Neural progenitor cell (in vitro differentiated cells): ENCODE measurements around the gene C11orf54. TPM values are rescaled to one million over a fixed set of nuclear protein-coding genes. Genes with fewer than 3 reads are reported as not detected.

ENCODE experiments used
- DNase-seq: peaks from one replicate; pipeline ENCODE4 v3.0.0-alpha.2; 2016; ENCODE audit warnings: low spot score
- H2AFZ ChIP-seq: fragments of 200-600 bp; sonication (generic); replicated peaks from 2 replicates; pipeline ENCODE4 v1.6.1; 2016; ENCODE audit warnings: antibody characterized with exemption
- H3F3A ChIP-seq: fragments of 200-600 bp; sonication (generic); 2 replicates; pipeline ENCODE4 v1.6.1; 2016; ENCODE audit warnings: antibody characterized with exemption, low read depth
- H3K27ac ChIP-seq: fragments of 200-600 bp; sonication (generic); 2 replicates; pipeline ENCODE4 v1.5.1; 2016; ENCODE audit warnings: mild to moderate bottlenecking
- H3K27me3 ChIP-seq: fragments of 200-600 bp; sonication (generic); 2 replicates; pipeline ENCODE4 v1.6.1; 2016; ENCODE audit warnings: mild to moderate bottlenecking, moderate library complexity
- H3K36me3 ChIP-seq: fragments of 200-600 bp; sonication (generic); 2 replicates; pipeline ENCODE4 v1.5.1; 2016
- H3K4me1 ChIP-seq: fragments of 200-600 bp; sonication (generic); 2 replicates; pipeline ENCODE4 v1.6.1; 2016; ENCODE audit warnings: mixed run types
- H3K4me2 ChIP-seq: fragments of 200-600 bp; sonication (generic); 2 replicates; pipeline ENCODE4 v1.6.1; 2016
- H3K4me3 ChIP-seq: fragments of 200-600 bp; sonication (generic); 2 replicates; pipeline ENCODE4 v1.5.1; 2016
- H3K79me2 ChIP-seq: fragments of 200-600 bp; sonication (generic); 2 replicates; pipeline ENCODE4 v1.6.1; 2016; ENCODE audit warnings: low read depth
- H3K9ac ChIP-seq: fragments of 200-600 bp; sonication (generic); 2 replicates; pipeline ENCODE4 v1.6.1; 2016
- H3K9me3 ChIP-seq: fragments of 200-600 bp; sonication (generic); 2 replicates; pipeline ENCODE4 v1.5.1; 2016; ENCODE audit warnings: low read depth
- H4K20me1 ChIP-seq: fragments of 200-600 bp; sonication (generic); 2 replicates; pipeline ENCODE4 v1.6.1; 2016; ENCODE audit warnings: low read depth
- H3K27ac Mint-ChIP-seq: 3 replicates; pipeline ENCODE4 v1.8.0; 2021; ENCODE audit warnings: mixed read lengths
- H3K27me3 Mint-ChIP-seq: 2 replicates; pipeline ENCODE4 v1.8.0; 2022; ENCODE audit warnings: low read depth, mild to moderate bottlenecking, inconsistent platforms, moderate library complexity, mixed read lengths; ENCODE audit not compliant: insufficient read depth
- H3K36me3 Mint-ChIP-seq: 3 replicates; pipeline ENCODE4 v1.8.0; 2021; ENCODE audit warnings: mixed read lengths
- H3K4me1 Mint-ChIP-seq: 3 replicates; pipeline ENCODE4 v1.8.0; 2021; ENCODE audit warnings: mixed read lengths
- H3K4me3 Mint-ChIP-seq: 3 replicates; pipeline ENCODE4 v1.8.0; 2021; ENCODE audit warnings: mild to moderate bottlenecking, moderate library complexity, mixed read lengths
- H3K9me3 Mint-ChIP-seq: 3 replicates; pipeline ENCODE4 v1.8.0; 2020; ENCODE audit warnings: mixed read lengths
- CTCF ChIP-seq: fragments of 200-600 bp; sonication (generic); IDR thresholded peaks from 2 replicates; pipeline ENCODE4 v1.5.1; 2017; ENCODE audit warnings: antibody characterized with exemption, mild to moderate bottlenecking
- EZH2 ChIP-seq: fragments of 200-600 bp; sonication (generic); IDR thresholded peaks from 2 replicates; pipeline ENCODE4 v1.6.1; 2017; ENCODE audit warnings: antibody characterized with exemption, mild to moderate bottlenecking, moderate library complexity
- EZH2phosphoT487 ChIP-seq: fragments of 200-600 bp; sonication (generic); IDR thresholded peaks from 2 replicates; pipeline ENCODE4 v1.6.1; 2017; ENCODE audit warnings: antibody characterized with exemption
- total RNA-seq: library from RNA; depleted of rRNA; stranded (reverse); fragments of >200 nt; gene quantifications from 2 replicates; pipeline ENCODE4 v1.2.3, GENCODE V29; 2015; ENCODE audit warnings: low replicate concordance

Gene C11orf54
- total RNA-seq, 1 donor from 2014 or later = 44.3 TPM

GRCh38 chr11:93746101-93746500 is 4.6 kb downstream of the C11orf54 start:
- Mint-ChIP-seq H3K4me3 (no peak overlapping the region), H3K36me3 (peaks cover 4% of the 10 kb centered on the region), H3K27me3 (no peaks in the 10 kb centered on the region), H3K27ac (no peak overlapping the region), H3K4me1 (peaks cover 15% of the 10 kb centered on the region), H3K9me3 (no peaks in the 10 kb centered on the region)
- H3K4me2 ChIP-seq = peak overlapping the region; percentile 27
- no peaks in the 10 kb centered on the region for H3K27me3 ChIP-seq
- TF ChIP-seq EZH2phosphoT487 = no peak
- TF ChIP-seq CTCF = no peak
- no peak for TF ChIP-seq EZH2
- no peak overlapping the region for H3K4me3 ChIP-seq
- peaks cover 15% of the 10 kb centered on the region for H3K4me1 ChIP-seq
- no peaks in the 10 kb centered on the region for H3K36me3 ChIP-seq
- H3K9ac ChIP-seq = no peak overlapping the region
- peaks cover 2% of the 10 kb centered on the region for H3F3A ChIP-seq
- H3K79me2 ChIP-seq = peaks cover 46% of the 10 kb centered on the region
- no peak for DNase-seq
- H3K9me3 ChIP-seq = no peaks in the 10 kb centered on the region
- no peaks in the 10 kb centered on the region for H4K20me1 ChIP-seq
- no peak overlapping the region for H3K27ac ChIP-seq
- H2AFZ ChIP-seq = no peak overlapping the region

- H3K4me1 Mint-ChIP-seq = peaks cover 15% of the 10 kb centered on the region
- H3K9me3 Mint-ChIP-seq = no peaks in the 10 kb centered on the region
- H3K4me3 Mint-ChIP-seq = no peak overlapping the region
Measured at GRCh38 chr11:93747122-93747521, 5.7 kb downstream of the C11orf54 start.

GRCh38 chr11:93751001-93751400 is 9.5 kb downstream of the C11orf54 start:
- H3K27ac ChIP-seq = no peak overlapping the region
- H3K4me3 ChIP-seq = no peak overlapping the region
- H3K36me3 ChIP-seq = peaks cover 9% of the 10 kb centered on the region
- H3K9ac ChIP-seq = no peak overlapping the region
- no peaks in the 10 kb centered on the region for H3K27me3 ChIP-seq
- H4K20me1 ChIP-seq = no peaks in the 10 kb centered on the region
- no peak overlapping the region for H2AFZ ChIP-seq
- H3K4me1 ChIP-seq = peaks cover 3% of the 10 kb centered on the region
- H3K9me3 ChIP-seq = no peaks in the 10 kb centered on the region
- no peak overlapping the region for H3K4me3 Mint-ChIP-seq
- no peak for TF ChIP-seq EZH2phosphoT487
- TF ChIP-seq EZH2 = no peak
- TF ChIP-seq CTCF = no peak
- H3K36me3 Mint-ChIP-seq = peaks cover 5% of the 10 kb centered on the region
- no peak for DNase-seq
- H3K79me2 ChIP-seq = peaks cover 12% of the 10 kb centered on the region
- H3K27ac Mint-ChIP-seq = no peak overlapping the region
- no peaks in the 10 kb centered on the region for H3K27me3 Mint-ChIP-seq
- H3K4me1 Mint-ChIP-seq = no peaks in the 10 kb centered on the region
- no peak overlapping the region for H3K4me2 ChIP-seq
- H3F3A ChIP-seq = no peaks in the 10 kb centered on the region
- H3K9me3 Mint-ChIP-seq = no peaks in the 10 kb centered on the region

More at GRCh38 chr11:93747122-93747521, 5.7 kb downstream of the C11orf54 start:
- Histone ChIP-seq H3K4me3 (no peak overlapping the region), H3K9ac (no peak overlapping the region), H3K9me3 (no peaks in the 10 kb centered on the region), H3K36me3 (no peaks in the 10 kb centered on the region), H2AFZ (no peak overlapping the region), H3K79me2 (peaks cover 37% of the 10 kb centered on the region), H4K20me1 (no peaks in the 10 kb centered on the region), H3K4me1 (peaks cover 15% of the 10 kb centered on the region), H3K27ac (no peak overlapping the region), H3K27me3 (no peaks in the 10 kb centered on the region), H3F3A (no peaks in the 10 kb centered on the region), H3K4me2 (no peak overlapping the region)
- peaks cover 4% of the 10 kb centered on the region for H3K36me3 Mint-ChIP-seq
- no peaks in the 10 kb centered on the region for H3K27me3 Mint-ChIP-seq
- no peak overlapping the region for H3K27ac Mint-ChIP-seq
- TF ChIP-seq CTCF (no peak), EZH2 (no peak), EZH2phosphoT487 (no peak)
- no peak for DNase-seq
